Thymus (tissue), 11 donors: ENCODE results near the gene SWAP70. TPM values are rescaled to one million over a fixed set of nuclear protein-coding genes. Genes with fewer than 3 reads are reported as not detected.

Experiments
- DNase-seq, 9 donors: peaks; one replicate each; pipeline ENCODE4 v3.0.0-alpha.2; 2013; ENCODE audit warnings: low spot score in 9 of 9, low read depth in 6 of 9, missing footprints in 1 of 9
- H3K27ac ChIP-seq, 2 donors: one replicate each; pipeline ENCODE4 v1.5.1; 2013; ENCODE audit warnings: control low read depth in 1 of 2, low read depth in 1 of 2, low read length in 1 of 2, mild to moderate bottlenecking in 1 of 2, moderate library complexity in 1 of 2
- H3K27me3 ChIP-seq, 2 donors: one replicate each; pipeline ENCODE4 v1.5.1; 2013; ENCODE audit warnings: low read length in 1 of 2; ENCODE audit not compliant: control insufficient read depth in 2 of 2, insufficient read depth in 1 of 2
- H3K36me3 ChIP-seq, 2 donors: one replicate each; pipeline ENCODE4 v1.5.1; 2013; ENCODE audit warnings: low read length in 1 of 2, mild to moderate bottlenecking in 1 of 2, moderate library complexity in 1 of 2; ENCODE audit not compliant: control insufficient read depth in 2 of 2, insufficient read depth in 2 of 2
- H3K4me1 ChIP-seq, 2 donors: one replicate each; pipeline ENCODE4 v1.5.1; 2013; ENCODE audit warnings: low read length in 2 of 2; ENCODE audit not compliant: control insufficient read depth in 2 of 2, insufficient read depth in 2 of 2
- H3K4me3 ChIP-seq, 2 donors: one replicate each; pipeline ENCODE4 v1.5.1; 2013; ENCODE audit warnings: low read length in 2 of 2, control low read depth in 1 of 2, mild to moderate bottlenecking in 1 of 2
- H3K9me3 ChIP-seq, 2 donors: one replicate each; pipeline ENCODE4 v1.5.1; 2013; ENCODE audit warnings: low read length in 1 of 2, mild to moderate bottlenecking in 1 of 2; ENCODE audit not compliant: control insufficient read depth in 2 of 2, insufficient read depth in 1 of 2
- WGBS: extraction: QIAGEN DNeasy Blood & Tissue Kit; methylation state at CpG from one replicate; pipeline ENCODE4 v1.1.7; 2013; 5-methylcytosine and 5-hydroxymethylcytosine counted together
- polyA plus RNA-seq: library from polyadenylated mRNA; stranded (reverse); fragments of 200-250 nt; gene quantifications from one replicate; pipeline ENCODE4 v1.2.3, GENCODE V29; 2013
- total RNA-seq: library from RNA; stranded (reverse); fragments of 120-200 nt; gene quantifications from one replicate; pipeline ENCODE4 v1.2.4, GENCODE V29; 2013
- donor health status: healthy.

SWAP70 gene
- total and polyA plus RNA-seq, 2 donors, result 12.0 to 17.8 TPM

DNA sequence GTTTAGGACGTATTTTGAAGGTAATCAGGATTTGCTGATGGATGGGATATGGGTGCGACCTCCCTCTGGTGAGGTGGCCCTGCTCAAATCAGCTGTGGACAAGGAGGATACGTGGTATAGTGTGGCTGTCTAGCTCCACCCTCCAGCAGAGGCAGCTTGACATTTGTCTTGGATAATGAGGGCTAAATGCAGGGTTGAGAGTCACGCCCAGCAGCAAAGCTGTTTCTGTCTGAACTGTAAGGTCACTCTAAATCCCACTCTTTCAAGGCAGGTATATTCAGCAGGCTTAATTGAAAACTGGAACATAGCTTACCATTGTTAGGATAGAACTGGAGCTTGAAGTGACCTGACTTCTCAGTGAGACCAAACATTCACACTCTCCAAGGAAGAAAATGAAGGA is 98.7 kb downstream of the SWAP70 start:
- H3K4me1 ChIP-seq, result peaks cover 12 to 25% of the 10 kb centered on the region in 2 donors
- DNase-seq, result no peak
- H3K9me3 ChIP-seq, result no peaks in the 10 kb centered on the region
- H3K27ac ChIP-seq, result no peak overlapping the region
- WGBS, result 97% methylated on average over 4 of the region's 4 CpGs
- H3K36me3 ChIP-seq, result no peaks in the 10 kb centered on the region
- H3K27me3 ChIP-seq, result peaks cover 0 to 6% of the 10 kb centered on the region in 2 donors
- no peak overlapping the region for H3K4me3 ChIP-seq

DNA sequence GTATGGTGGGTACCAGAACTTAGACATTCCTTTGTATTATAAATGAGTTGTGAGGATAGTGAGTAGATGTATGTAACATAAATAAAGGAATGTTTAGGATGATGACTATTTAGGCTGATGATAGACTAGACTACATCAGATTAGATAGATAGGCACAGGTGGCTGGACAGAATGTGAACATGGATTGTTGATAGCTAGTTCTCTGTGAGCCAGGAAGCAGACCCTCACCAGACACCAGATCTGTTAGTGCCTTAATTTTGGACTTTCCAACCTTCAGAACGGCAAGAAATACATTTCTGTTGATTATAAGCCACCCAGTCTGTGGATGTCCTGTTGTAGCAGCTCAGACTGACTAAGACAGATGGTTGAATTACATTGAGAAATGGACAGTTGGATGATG is 99.4 kb downstream of the SWAP70 start:
- no peaks in the 10 kb centered on the region for H3K36me3 ChIP-seq
- H3K27ac ChIP-seq, result no peak overlapping the region
- WGBS, result 98% methylated on average over 1 of the region's 1 CpG
- DNase-seq, result no peak
- peaks cover 0 to 6% of the 10 kb centered on the region in 2 donors for H3K27me3 ChIP-seq
- no peaks in the 10 kb centered on the region for H3K9me3 ChIP-seq
- peaks cover 9 to 20% of the 10 kb centered on the region in 2 donors for H3K4me1 ChIP-seq
- no peak overlapping the region for H3K4me3 ChIP-seq

DNA sequence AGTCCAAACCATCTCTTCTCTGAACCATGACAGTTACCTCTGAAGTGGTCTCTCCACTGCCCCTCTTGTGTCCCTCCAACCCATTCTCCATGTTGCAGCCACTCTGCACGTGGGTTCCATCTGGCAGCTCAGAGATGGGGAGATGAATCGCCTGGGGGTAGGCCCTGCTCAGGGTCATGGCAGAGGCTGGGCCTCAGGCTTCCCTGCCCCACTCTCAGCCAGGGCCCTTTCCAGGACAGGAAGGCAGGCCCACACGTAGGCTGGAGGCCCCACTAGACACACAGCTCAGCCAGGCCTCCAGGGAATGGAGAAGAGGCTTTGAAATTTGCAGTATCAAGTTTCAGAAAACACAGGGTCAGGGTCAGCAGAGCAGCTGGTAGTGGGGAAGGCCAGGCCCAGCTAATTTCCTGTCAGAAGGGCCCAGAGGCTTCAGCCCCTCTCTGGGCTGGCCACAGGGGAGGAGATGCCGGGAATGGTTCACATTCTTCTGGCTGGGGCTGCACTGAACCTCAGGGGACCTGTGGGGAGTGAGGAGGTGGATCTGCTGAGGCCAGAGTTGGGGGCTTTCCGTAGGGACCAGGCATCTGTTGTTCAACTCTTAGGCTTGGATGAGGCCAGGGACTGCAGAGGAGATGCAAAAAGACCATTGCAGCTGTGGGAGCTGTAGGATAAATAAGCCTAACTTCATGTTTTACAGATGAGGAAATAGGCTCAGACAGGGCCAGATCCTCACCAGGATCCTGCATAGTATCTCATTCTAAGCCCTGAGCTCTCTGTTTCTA is 101.6 kb downstream of the SWAP70 start:
- Histone ChIP-seq H3K9me3 (no peaks in the 10 kb centered on the region), H3K4me1 (peaks cover 0 to 2% of the 10 kb centered on the region in 2 donors), H3K4me3 (no peak overlapping the region), H3K27ac (peak overlapping the region in 1 of 2 donors; percentile 8), H3K36me3 (no peaks in the 10 kb centered on the region), H3K27me3 (no peaks in the 10 kb centered on the region)
- no peak for DNase-seq
- WGBS, result 95% methylated on average over 5 of the region's 5 CpGs

DNA sequence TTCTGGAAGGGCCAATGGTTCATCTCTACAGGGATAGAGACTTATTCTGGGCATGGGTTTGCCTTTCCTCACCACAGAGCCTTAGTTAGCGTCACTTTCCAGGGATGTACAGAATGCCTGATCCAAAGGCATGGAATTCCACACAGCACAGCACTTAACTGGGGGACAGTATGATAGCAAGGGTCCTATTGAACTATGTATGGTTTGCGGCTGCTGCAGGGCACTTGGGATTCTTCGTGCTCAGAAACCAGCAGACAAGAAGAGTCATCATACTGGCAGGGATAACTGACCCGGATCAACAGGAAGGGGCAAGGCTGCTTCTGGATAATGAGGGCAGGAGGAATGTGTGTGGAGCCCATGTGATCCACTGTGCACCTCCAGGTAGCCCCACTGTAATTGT is 105.7 kb downstream of the SWAP70 start:
- Histone ChIP-seq H3K9me3 (no peaks in the 10 kb centered on the region), H3K4me1 (peaks cover 0 to 2% of the 10 kb centered on the region in 2 donors), H3K27me3 (no peaks in the 10 kb centered on the region), H3K36me3 (no peaks in the 10 kb centered on the region), H3K4me3 (no peak overlapping the region), H3K27ac (no peak overlapping the region)
- 86% methylated on average over 4 of the region's 4 CpGs for WGBS
- DNase-seq, result no peak

DNA sequence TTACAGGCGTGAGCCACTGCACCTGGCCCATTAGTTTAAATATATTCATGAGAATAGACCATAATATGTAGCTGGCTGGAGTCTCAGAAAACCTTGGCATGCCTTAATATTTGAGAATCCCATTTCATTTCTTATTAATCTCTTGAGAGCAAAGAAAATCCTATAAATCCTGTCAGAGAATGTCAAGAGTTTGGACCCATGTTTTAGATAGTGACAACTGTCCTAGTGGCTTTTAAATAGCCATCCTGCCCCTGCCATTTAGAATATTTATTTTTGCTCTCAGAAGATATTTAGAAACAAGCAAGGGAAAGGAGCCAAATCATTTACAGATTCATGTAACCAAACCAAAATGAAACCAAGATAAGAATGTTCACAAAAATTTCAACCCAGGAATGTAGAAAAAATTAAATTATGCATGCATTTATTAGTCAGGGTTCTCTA is 107.2 kb downstream of the SWAP70 start:
- H3K27ac ChIP-seq, result no peak overlapping the region
- no peak for DNase-seq
- H3K27me3 ChIP-seq, result no peaks in the 10 kb centered on the region
- no peak overlapping the region for H3K4me3 ChIP-seq
- no peaks in the 10 kb centered on the region for H3K36me3 ChIP-seq
- WGBS, result 92% methylated on average over 1 of the region's 1 CpG
- H3K4me1 ChIP-seq, result no peaks in the 10 kb centered on the region
- no peaks in the 10 kb centered on the region for H3K9me3 ChIP-seq

DNA sequence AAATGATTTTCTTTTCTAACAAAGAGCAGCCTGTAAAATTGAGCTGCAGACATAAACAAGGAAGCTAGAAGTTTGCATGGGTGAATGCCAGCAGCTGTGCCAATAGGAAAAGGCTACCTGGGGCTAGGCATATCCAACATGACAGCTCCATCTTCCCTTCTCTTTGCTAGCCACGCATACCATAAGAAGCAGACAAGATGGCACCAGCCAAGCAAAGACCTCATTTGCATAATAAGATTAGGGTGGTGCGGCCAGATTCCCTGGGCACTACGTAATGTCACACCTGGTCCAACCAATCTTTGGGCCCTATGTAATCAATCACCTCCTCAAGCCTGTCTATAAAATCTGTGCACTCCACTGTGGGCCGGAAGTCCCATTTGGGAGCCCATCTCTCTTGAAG is 108.3 kb downstream of the SWAP70 start:
- 97% methylated on average over 4 of the region's 4 CpGs for WGBS
- no peak for DNase-seq
- H3K4me1 ChIP-seq, result no peaks in the 10 kb centered on the region
- H3K4me3 ChIP-seq, result no peak overlapping the region
- no peaks in the 10 kb centered on the region for H3K27me3 ChIP-seq
- H3K9me3 ChIP-seq, result no peaks in the 10 kb centered on the region
- no peak overlapping the region for H3K27ac ChIP-seq
- no peaks in the 10 kb centered on the region for H3K36me3 ChIP-seq

DNA sequence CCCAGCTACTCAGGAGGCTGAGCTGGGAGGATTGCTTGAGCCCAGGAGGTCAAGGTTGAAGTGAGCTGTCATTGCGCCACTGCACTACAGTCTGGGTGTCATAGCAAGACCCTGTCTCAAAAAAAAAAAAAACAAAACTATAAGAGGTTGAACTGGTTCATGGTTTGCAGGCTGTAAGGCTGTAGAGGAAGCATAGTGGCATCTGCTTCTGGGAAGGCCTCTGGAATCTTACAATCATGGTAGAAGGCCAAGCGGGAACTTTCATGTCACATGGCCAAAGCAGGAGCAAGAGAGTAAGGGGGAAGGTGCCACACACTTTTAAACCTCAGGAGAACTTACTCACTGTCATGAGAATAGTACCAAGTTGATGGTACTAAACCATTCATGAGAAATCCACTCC is 109.6 kb downstream of the SWAP70 start:
- no peak overlapping the region for H3K4me3 ChIP-seq
- no peak for DNase-seq
- H3K36me3 ChIP-seq, result no peaks in the 10 kb centered on the region
- H3K27me3 ChIP-seq, result no peaks in the 10 kb centered on the region
- no peaks in the 10 kb centered on the region for H3K4me1 ChIP-seq
- no peak overlapping the region for H3K27ac ChIP-seq
- 99% methylated on average over 2 of the region's 2 CpGs for WGBS
- H3K9me3 ChIP-seq, result no peaks in the 10 kb centered on the region

DNA sequence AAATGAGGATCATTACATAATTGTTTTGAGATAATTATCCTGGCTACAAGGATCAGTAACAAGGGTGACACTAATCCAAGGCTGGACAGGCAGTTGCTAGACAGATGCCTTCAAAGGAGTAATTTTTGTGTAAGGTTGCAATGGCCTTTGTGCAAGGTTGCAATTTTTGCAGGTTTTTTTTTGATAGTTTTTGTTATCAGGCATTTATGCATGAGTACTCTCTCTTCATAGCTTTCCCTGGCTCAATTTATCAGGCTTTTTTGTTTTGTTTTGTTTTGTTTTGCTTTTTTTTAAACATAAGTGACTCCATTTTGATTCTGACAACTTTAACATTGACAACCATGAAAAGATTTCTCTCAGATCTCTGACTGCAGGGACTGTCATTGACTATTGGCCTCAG is 110.2 kb downstream of the SWAP70 start:
- no peaks in the 10 kb centered on the region for H3K9me3 ChIP-seq
- H3K27ac ChIP-seq, result no peak overlapping the region
- H3K36me3 ChIP-seq, result no peaks in the 10 kb centered on the region
- H3K27me3 ChIP-seq, result no peaks in the 10 kb centered on the region
- DNase-seq, result no peak
- no peaks in the 10 kb centered on the region for H3K4me1 ChIP-seq
- no peak overlapping the region for H3K4me3 ChIP-seq

DNA sequence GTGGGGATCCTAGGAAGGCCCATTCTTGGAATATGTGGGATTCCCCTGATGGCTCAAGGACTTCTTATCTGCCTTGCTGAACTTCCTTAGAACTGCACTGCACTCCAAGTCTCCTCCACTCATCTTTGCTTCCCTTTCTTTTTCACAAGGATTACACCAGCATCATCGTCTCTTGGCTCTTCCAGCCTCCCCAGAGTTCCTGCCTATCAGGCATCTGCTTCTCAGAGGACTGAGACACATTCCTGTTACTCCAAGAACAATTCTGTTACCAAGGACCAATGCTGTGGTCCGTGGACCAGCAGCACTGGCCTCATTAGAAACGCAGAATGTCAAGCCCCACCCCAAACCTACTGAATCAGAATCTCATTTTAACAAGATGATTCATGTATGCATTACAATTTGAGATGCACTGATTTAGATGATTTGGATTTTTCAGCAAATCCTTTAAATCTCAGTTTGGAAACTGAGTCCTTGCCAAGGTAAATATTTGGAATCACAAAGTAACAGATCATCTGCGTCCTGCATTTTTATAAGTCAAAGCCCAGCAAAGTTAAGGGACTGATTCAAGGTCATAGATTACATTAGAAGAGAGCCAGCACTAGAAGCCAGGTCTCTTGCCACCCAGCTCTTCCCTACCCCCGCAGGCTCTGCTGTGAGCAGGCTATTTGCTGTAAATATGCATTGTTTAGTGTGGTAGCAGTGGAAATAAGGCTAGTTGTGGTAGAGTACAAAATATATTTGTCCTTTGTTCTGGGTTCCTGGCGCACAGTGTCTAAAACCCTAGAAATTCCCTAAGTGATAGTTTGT is 110.9 kb downstream of the SWAP70 start:
- 66% methylated on average over 6 of the region's 6 CpGs for WGBS
- Histone ChIP-seq H3K27ac (no peak overlapping the region), H3K4me3 (no peak overlapping the region), H3K4me1 (no peaks in the 10 kb centered on the region), H3K27me3 (no peaks in the 10 kb centered on the region), H3K36me3 (peaks cover 0 to under 1% of the 10 kb centered on the region in 2 donors), H3K9me3 (no peaks in the 10 kb centered on the region)
- no peak for DNase-seq
